Astrocyte (in vitro differentiated cells and primary cell): ENCODE results near the gene LRRC42.

Experiments
- EZH2 ChIP-seq: IDR thresholded peaks from 2 replicates; pipeline ENCODE4 v1.6.1; 2012; ENCODE audit warnings: mild to moderate bottlenecking, low read length, inconsistent platforms; ENCODE audit not compliant: insufficient read depth
- TF ChIP-seq, protein P1 (sequence below): IDR thresholded peaks from 2 replicates; pipeline ENCODE4 v1.5.1; 2011; ENCODE audit warnings: low read depth, mild to moderate bottlenecking, inconsistent platforms, low read length, moderate library complexity; ENCODE audit not compliant: insufficient read depth

- TF ChIP-seq, protein P1, sequence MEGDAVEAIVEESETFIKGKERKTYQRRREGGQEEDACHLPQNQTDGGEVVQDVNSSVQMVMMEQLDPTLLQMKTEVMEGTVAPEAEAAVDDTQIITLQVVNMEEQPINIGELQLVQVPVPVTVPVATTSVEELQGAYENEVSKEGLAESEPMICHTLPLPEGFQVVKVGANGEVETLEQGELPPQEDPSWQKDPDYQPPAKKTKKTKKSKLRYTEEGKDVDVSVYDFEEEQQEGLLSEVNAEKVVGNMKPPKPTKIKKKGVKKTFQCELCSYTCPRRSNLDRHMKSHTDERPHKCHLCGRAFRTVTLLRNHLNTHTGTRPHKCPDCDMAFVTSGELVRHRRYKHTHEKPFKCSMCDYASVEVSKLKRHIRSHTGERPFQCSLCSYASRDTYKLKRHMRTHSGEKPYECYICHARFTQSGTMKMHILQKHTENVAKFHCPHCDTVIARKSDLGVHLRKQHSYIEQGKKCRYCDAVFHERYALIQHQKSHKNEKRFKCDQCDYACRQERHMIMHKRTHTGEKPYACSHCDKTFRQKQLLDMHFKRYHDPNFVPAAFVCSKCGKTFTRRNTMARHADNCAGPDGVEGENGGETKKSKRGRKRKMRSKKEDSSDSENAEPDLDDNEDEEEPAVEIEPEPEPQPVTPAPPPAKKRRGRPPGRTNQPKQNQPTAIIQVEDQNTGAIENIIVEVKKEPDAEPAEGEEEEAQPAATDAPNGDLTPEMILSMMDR = no peak
- no peak for TF ChIP-seq EZH2
Observed at GRCh38 chr1:53899206-53899628, 46.9 kb upstream of the LRRC42 start.
